Activated naive CD8-positive, alpha-beta T cell treated with anti-CD3 and anti-CD28 coated beads, Interleukin-2, amount 10 ng/mL, durations not matched to agents 7 days and 5 days (primary cell): ENCODE data around the gene MAGEA4. TPM values are rescaled to one million over a fixed set of nuclear protein-coding genes. Genes with fewer than 3 reads are reported as not detected.

Experiments used
- ATAC-seq: fragments of 150-1000 bp; cut with Tn5 transposase; one replicate; pipeline ENCODE4 v1.10.0; 2021; ENCODE audit warnings: low read depth, moderate library complexity
- POLR2A ChIA-PET: fragments of 350-600 bp; sonication (Branson Sonifier 250); formaldehyde crosslinking; loops from one replicate; lab custom pipeline; 2021; ENCODE audit warnings: antibody characterized with exemption; lab: Charles Lee
- DNase-seq: peaks from one replicate; pipeline ENCODE4 v3.0.0; 2021
- H3K27ac Mint-ChIP-seq: one replicate; pipeline ENCODE4 v1.8.0; 2022; ENCODE audit warnings: mild to moderate bottlenecking, mixed read lengths
- H3K27me3 Mint-ChIP-seq: one replicate; pipeline ENCODE4 v1.8.0; 2022; ENCODE audit warnings: mild to moderate bottlenecking, moderate library complexity, mixed read lengths
- H3K36me3 Mint-ChIP-seq: one replicate; pipeline ENCODE4 v1.8.0; 2021; ENCODE audit warnings: mild to moderate bottlenecking, mixed read lengths
- H3K4me1 Mint-ChIP-seq: one replicate; pipeline ENCODE4 v1.8.0; 2021; ENCODE audit warnings: mixed read lengths
- H3K4me3 Mint-ChIP-seq: one replicate; pipeline ENCODE4 v1.8.0; 2022; ENCODE audit warnings: mild to moderate bottlenecking, moderate library complexity, mixed read lengths
- H3K9me3 Mint-ChIP-seq: one replicate; pipeline ENCODE4 v1.8.0; 2021; ENCODE audit warnings: mixed read lengths
- total RNA-seq, 2 experiments: library from RNA; stranded (reverse); gene quantifications; one replicate each; pipeline ENCODE4 v1.2.3, GENCODE V29; 2021

MAGEA4 gene, protein sequence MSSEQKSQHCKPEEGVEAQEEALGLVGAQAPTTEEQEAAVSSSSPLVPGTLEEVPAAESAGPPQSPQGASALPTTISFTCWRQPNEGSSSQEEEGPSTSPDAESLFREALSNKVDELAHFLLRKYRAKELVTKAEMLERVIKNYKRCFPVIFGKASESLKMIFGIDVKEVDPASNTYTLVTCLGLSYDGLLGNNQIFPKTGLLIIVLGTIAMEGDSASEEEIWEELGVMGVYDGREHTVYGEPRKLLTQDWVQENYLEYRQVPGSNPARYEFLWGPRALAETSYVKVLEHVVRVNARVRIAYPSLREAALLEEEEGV
- total RNA-seq = not detected

DNA sequence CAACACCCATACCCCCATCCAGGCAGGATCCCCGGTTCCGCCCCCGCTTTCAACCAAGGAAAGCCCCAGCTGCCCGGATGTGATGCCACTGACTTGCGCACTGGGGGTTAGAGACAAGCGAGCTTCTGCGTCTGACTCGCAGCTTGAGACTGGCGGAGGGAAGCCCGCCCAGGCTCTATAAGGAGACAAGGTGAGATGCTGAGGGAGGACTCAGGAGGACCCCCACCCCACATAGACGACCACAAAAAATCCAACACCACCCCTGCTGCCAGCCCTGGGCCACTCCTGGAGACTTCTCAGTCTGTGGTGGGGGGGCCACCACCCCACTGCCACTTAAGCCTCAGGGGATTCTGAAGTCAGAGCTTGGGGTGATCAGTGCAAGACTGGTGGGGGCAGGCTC is at the start of gene MAGEA4:
Gene MAGEA4 (plus strand): TSS at position 110 of the 400 bp plus-strand sequence. CDS start 10,776 bp downstream, outside the sequence.
- H3K27me3 Mint-ChIP-seq = no peaks in the 10 kb centered on the region
- H3K9me3 Mint-ChIP-seq = no peaks in the 10 kb centered on the region
- DNase-seq = no peak
- ATAC-seq = no peak
- POLR2A ChIA-PET = no interaction called here
- H3K27ac Mint-ChIP-seq = no peak within 1 kb of the TSS
- no peaks in the 10 kb centered on the region for H3K4me1 Mint-ChIP-seq
- no peak within 1 kb of the TSS for H3K4me3 Mint-ChIP-seq
- H3K36me3 Mint-ChIP-seq = no peaks in the 10 kb centered on the region

DNA sequence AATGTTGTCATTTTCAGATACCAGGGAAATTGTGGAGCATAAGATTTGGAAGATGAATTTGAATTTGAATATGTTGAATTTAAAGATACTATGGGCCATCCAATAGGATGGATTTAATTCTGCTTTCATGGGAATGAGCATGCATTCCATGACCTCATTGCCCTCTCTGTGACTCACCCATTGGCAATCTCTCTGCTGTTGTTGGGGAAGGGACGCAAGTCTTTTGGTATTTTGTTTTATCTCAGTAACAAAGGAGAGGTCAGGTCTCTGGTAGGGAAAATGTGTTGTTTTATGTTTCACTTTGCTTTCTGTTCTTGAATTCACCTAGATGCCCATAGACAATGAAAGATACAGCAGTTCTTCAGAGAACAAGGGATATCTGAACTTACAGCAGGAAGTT is 42.1 kb upstream of the MAGEA4 start:
- POLR2A ChIA-PET = no interaction called here

DNA sequence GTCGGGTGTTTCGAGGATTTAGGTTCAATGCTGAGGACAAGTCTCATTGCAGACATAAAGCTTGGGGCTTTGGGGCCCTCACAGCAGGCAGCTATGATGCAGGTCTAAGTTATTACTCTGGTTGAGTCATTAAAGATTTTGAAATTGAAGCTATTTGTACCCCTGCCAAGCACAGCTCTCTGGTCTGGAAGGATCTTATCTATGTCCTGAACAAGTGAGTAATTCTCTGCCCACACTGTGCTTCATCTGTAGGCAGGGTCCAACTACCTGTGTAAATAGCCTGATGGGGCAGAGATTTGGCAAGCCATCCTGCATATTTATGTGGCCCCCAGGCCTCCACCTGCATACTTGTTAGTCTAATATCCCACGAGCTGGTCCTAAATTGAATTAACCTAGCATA is 41.4 kb upstream of the MAGEA4 start:
- Mint-ChIP-seq H3K27ac (no peak overlapping the region), H3K27me3 (no peaks in the 10 kb centered on the region), H3K36me3 (no peaks in the 10 kb centered on the region), H3K4me1 (no peaks in the 10 kb centered on the region), H3K9me3 (peaks cover 1% of the 10 kb centered on the region), H3K4me3 (no peak overlapping the region)
- POLR2A ChIA-PET = no interaction called here
- no peak for DNase-seq
- no peak for ATAC-seq

More for the DNA sequence above, 42.1 kb upstream of the MAGEA4 start:
- Mint-ChIP-seq H3K4me1 (no peaks in the 10 kb centered on the region), H3K27me3 (no peaks in the 10 kb centered on the region), H3K4me3 (no peak overlapping the region), H3K27ac (no peak overlapping the region), H3K9me3 (peaks cover 1% of the 10 kb centered on the region), H3K36me3 (no peaks in the 10 kb centered on the region)
- no peak for DNase-seq
- no peak for ATAC-seq

DNA sequence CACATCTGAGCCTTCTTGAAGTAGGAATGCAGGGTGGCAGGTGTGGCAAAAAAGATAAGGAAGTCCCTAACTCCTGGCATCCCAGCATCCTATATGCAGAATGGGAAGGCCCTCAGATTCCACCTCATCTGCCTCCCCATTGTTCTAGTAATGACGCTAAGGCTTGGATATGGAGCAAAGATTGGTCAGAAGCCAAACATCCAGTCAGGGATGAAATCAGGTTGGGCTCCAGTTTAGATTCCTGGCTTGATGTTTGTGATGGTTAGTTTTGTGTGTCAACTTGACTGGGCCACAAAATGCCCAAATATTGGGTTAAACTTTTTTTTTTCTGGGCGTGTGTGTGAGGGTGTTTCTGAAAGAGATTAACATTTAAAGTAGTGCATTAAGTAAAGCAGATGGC is 39.6 kb upstream of the MAGEA4 start:
- Mint-ChIP-seq H3K27ac (no peak overlapping the region), H3K36me3 (no peaks in the 10 kb centered on the region), H3K4me3 (no peak overlapping the region), H3K9me3 (peaks cover 1% of the 10 kb centered on the region), H3K27me3 (no peaks in the 10 kb centered on the region), H3K4me1 (no peaks in the 10 kb centered on the region)
- ATAC-seq (no peak), DNase-seq (no peak)
- POLR2A ChIA-PET = no interaction called here

DNA sequence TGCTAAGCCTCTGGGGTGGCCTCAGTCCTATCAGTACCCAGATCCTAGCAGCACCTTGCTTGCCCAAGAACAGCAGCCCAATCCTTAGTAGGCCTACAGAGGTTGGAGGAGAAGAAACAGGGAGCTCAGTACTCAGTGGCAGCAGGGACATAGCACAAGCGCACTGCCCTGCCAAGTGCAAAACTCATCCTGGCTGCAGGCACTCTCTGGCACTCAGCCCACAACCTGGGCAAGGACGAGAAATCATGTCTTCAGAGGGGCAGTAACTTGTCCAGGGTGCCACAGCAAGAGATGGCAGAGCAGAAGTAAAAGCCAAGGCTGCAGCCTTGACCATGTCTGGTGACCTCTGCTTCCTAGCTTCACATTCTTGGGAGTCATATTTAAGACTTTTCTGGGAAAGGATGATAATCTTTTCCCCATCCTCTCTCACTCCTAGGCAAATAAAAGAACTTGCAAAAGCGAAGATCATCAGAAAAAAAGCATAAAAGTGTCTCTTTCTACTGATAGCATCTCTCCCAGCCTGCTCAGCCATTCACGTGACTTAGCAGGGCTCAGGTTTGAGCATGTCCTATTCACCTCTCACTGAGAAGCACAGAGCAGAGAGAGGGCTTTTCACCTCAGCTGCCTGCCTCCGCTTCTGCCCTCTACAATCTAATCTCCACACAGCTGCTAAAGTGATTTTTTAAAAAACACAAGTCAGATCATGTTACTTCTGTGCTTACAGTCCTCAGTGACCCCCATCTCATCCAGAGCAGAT is 37.2 kb upstream of the MAGEA4 start:
- H3K4me3 Mint-ChIP-seq = no peak overlapping the region
- H3K9me3 Mint-ChIP-seq = no peaks in the 10 kb centered on the region
- POLR2A ChIA-PET = no interaction called here
- no peaks in the 10 kb centered on the region for H3K36me3 Mint-ChIP-seq
- DNase-seq (no peak), ATAC-seq (no peak)
- H3K27ac Mint-ChIP-seq = no peak overlapping the region
- H3K4me1 Mint-ChIP-seq = no peaks in the 10 kb centered on the region
- no peaks in the 10 kb centered on the region for H3K27me3 Mint-ChIP-seq

DNA sequence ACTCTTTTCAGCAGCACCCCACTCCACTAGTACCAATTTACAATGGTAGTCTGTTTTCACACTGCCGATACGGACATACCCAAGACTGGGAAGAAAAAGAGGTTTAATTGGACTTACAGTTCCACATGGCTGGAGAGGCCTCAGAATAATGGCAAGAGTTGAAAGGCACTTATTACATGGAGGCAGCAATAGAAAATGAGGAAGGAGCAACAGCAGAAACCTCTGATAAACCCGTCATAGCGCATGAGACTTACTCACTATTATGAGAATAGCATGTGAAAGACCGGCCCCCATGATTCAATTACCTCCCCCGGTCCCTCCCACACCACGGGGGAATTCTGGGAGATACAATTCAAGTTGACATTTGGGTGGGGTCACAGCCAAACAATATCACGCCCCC is 34.1 kb upstream of the MAGEA4 start:
- no peak overlapping the region for H3K4me3 Mint-ChIP-seq
- H3K27me3 Mint-ChIP-seq = no peaks in the 10 kb centered on the region
- H3K27ac Mint-ChIP-seq = no peak overlapping the region
- POLR2A ChIA-PET = no interaction called here
- H3K9me3 Mint-ChIP-seq = no peaks in the 10 kb centered on the region
- DNase-seq (no peak), ATAC-seq (no peak)
- no peaks in the 10 kb centered on the region for H3K4me1 Mint-ChIP-seq
- no peaks in the 10 kb centered on the region for H3K36me3 Mint-ChIP-seq

DNA sequence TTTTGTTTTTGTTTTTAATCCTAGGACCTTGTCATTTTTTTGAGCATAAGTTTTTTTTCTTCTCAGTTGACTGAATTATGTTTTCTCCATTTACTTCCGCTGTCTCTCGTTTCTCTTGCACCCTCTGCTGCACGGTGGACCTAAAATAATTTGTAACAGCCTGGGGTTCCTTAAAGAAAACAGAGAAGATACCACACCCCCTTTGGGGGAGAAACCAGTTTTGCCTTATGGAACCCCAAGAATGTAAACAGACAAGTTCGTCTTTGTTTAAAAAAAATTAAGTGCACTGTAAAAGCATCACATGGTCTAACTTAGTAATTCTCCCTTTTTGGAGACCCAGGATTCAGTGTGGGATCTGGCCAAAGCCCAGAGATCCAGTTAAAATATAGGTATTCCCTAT is 32.8 kb upstream of the MAGEA4 start:
- ATAC-seq (no peak), DNase-seq (no peak)
- H3K4me1 Mint-ChIP-seq = no peaks in the 10 kb centered on the region
- no peak overlapping the region for H3K27ac Mint-ChIP-seq
- H3K27me3 Mint-ChIP-seq = no peaks in the 10 kb centered on the region
- H3K9me3 Mint-ChIP-seq = no peaks in the 10 kb centered on the region
- H3K4me3 Mint-ChIP-seq = no peak overlapping the region
- no peaks in the 10 kb centered on the region for H3K36me3 Mint-ChIP-seq
- POLR2A ChIA-PET = no interaction called here

DNA sequence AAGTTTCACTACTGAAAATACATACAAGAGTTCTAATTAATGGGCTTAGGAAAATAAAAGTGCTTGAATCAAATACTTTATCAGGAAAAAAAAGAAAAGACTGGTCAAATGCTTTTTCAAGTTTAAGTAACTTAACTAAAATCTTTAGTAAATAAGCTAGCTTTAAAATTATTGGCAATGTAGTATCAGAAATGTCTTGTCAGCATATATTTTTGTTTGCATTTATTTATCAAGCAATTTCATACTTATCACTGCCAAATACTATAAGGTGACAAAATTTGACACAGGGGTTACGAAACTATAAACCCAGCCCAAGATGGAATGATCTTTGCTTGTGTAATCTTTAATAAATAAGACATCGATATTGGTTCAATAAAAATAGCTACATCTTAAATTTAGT is 31.8 kb upstream of the MAGEA4 start:
- H3K4me3 Mint-ChIP-seq = no peak overlapping the region
- no peaks in the 10 kb centered on the region for H3K9me3 Mint-ChIP-seq
- no peaks in the 10 kb centered on the region for H3K27me3 Mint-ChIP-seq
- POLR2A ChIA-PET = no interaction called here
- ATAC-seq = no peak
- H3K27ac Mint-ChIP-seq = no peak overlapping the region
- no peak for DNase-seq
- no peaks in the 10 kb centered on the region for H3K4me1 Mint-ChIP-seq
- no peaks in the 10 kb centered on the region for H3K36me3 Mint-ChIP-seq

DNA sequence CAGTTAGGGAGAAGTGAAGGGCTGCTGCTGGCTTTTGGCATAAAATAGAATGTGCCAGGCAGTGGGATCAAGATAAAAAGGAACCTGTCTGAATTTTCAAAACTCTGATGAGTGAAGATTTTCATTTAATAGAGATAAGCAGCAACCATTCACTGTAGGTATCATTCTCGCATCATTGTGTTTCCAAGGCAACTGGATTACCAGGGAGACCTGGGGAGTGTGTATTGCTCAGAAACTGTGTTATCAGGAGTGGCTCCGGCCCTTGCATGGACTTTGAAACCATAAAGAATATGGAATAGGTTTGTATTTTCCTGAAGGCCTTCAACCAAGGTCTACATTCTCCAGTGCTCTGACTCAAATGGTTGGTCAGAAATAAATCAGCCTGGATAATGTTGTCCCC is 23.3 kb upstream of the MAGEA4 start:
- POLR2A ChIA-PET = no interaction called here
- Mint-ChIP-seq H3K27ac (no peak overlapping the region), H3K4me3 (no peak overlapping the region), H3K36me3 (no peaks in the 10 kb centered on the region), H3K27me3 (no peaks in the 10 kb centered on the region), H3K9me3 (no peaks in the 10 kb centered on the region), H3K4me1 (no peaks in the 10 kb centered on the region)
- DNase-seq (no peak), ATAC-seq (no peak)

DNA sequence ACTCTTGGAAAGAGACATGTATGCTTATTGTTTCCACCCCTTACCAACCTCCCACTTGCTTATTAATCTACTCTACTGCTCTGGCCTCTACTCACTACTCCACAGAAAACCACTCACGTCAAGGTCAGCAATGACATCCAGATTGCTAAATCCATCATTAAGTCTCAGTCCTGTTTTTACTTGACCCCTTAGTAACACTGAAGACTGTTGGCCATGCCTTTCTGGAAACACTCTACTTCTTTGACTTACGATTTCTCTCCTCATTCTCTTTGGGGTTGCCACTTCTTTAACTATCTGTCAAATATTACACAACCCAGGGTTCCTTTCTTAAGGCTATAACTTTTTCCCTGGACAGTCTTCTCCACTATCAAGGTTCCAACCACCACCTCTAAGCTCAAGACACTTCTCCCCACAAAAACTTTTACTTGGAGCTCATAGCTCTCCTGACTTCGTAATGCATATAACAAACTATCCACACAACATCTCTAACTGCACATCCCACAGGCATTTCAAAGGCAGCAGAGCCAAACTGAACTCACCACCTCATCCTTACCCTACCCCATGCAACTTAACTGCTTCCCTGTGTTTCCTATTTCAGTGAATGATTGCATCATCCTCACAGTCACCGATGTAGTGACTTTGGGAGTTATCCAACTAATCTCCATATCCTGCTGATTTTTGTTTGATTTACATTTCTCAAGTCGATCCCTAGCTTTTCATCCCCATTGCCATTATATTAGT is 15.8 kb upstream of the MAGEA4 start:
- H3K27ac Mint-ChIP-seq = no peak overlapping the region
- H3K9me3 Mint-ChIP-seq = no peaks in the 10 kb centered on the region
- no peaks in the 10 kb centered on the region for H3K4me1 Mint-ChIP-seq
- no peaks in the 10 kb centered on the region for H3K36me3 Mint-ChIP-seq
- H3K4me3 Mint-ChIP-seq = no peak overlapping the region
- POLR2A ChIA-PET = no interaction called here
- DNase-seq = no peak
- no peaks in the 10 kb centered on the region for H3K27me3 Mint-ChIP-seq
- ATAC-seq = no peak

DNA sequence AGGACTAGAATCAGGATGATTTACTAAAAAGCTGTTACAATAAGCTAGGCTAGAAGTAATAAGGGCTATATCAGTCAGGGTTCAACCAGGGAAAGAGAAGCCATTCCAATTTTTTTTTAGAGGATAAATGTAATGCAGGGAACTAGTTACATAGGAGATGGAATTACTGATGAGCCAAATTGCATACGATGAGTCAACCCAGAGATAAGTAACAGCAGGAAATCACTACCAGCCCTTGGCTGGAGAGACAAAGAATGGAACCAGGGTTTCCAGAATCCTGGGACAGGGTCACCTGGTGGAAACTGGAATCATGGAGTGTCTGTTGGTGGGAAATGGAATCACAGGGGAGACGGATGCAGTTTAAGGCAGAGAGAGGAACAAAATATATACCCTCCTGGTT is 13.1 kb upstream of the MAGEA4 start:
- Mint-ChIP-seq H3K4me1 (no peaks in the 10 kb centered on the region), H3K4me3 (no peak overlapping the region), H3K27ac (no peak overlapping the region), H3K36me3 (no peaks in the 10 kb centered on the region), H3K9me3 (no peaks in the 10 kb centered on the region), H3K27me3 (no peaks in the 10 kb centered on the region)
- POLR2A ChIA-PET = no interaction called here
- DNase-seq (no peak), ATAC-seq (no peak)

DNA sequence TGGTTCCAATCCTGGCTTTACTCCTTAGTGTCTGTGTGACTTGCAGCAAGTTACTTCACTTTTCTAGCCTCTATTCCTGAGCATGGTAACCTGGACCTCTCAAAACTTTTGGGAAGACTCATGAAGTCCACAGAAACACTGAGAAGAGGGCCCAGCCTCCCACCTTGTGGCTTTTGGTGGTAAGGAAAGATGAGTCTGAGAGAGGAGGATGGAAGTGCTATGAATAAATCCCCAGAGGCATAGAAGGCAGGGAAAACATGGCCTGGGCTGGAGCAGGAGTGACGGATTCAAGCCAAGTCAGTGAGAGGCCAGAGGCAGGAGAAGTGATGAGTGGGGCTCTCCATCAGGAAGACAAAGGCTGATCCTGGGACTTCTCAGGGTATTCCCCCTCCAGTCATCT is 10.9 kb upstream of the MAGEA4 start:
- no peak for DNase-seq
- no peak for ATAC-seq
- Mint-ChIP-seq H3K27me3 (no peaks in the 10 kb centered on the region), H3K4me3 (no peak overlapping the region), H3K36me3 (no peaks in the 10 kb centered on the region), H3K27ac (no peak overlapping the region), H3K4me1 (no peaks in the 10 kb centered on the region), H3K9me3 (no peaks in the 10 kb centered on the region)
- POLR2A ChIA-PET = no interaction called here

DNA sequence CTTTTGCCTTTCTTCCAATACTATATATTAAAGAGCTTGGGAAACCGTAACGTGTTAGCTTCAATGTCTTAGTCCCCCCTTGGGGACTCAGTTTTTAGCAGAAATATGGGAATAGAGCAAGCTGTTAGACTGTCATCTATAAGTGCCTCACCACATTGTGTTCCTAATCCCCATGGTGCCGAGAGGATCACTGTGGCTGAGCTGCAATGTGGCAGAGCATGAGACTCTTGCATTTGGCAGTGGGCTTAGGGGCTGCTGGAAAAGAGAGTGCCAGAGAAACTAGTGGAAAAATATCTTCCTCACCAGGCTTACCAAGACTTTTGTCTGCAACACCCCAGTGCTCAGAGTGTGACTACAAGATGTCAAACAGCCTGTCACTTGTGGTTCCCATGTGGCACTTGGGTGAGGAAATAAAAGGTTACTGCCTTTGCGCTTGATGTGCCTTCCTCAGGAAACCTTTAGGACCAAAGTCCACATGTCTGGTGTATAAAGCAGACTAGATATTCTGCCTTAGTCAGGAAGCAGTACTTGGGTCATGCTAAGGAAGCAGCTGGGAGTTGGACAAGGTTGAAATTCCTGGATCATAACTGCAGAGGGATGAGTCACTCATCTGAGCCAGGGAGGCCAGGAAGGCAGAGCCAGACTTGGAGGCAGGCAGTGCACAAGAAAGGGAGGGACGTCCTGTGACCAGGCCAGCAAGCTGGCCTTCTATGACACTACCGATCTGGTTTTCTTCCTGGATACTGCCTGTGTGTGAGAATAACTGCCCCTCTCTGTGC is 9.7 kb upstream of the MAGEA4 start:
- POLR2A ChIA-PET = no interaction called here
- Mint-ChIP-seq H3K4me3 (no peak overlapping the region), H3K27me3 (no peaks in the 10 kb centered on the region), H3K27ac (no peak overlapping the region), H3K4me1 (no peaks in the 10 kb centered on the region), H3K9me3 (no peaks in the 10 kb centered on the region), H3K36me3 (no peaks in the 10 kb centered on the region)
- ATAC-seq = no peak
- no peak for DNase-seq
